A172 (cell line): ENCODE data around the gene ATP6V1C2. TPM values are rescaled to one million over a fixed set of nuclear protein-coding genes. Genes with fewer than 3 reads are reported as not detected.
A peak's percentile ranks its signal among the peaks of the same experiment; 100 is the strongest.
"Not testable (repeated sequence)": the region's sequence is repeated elsewhere in the genome, so short reads cannot be mapped to it uniquely, and the experiment has no call there.

Experiments
- DNase-seq: peaks from one replicate; pipeline ENCODE4 v3.0.0-alpha.2; 2015; ENCODE audit warnings: low spot score
- total RNA-seq: library from RNA; depleted of rRNA; stranded (reverse); fragments of >200 nt; shearing (Covaris generic); gene quantifications from 2 replicates; pipeline ENCODE4 v1.2.3, GENCODE V29; 2014

The ATP6V1C2 gene
- total RNA-seq, 1 experiment from 2014 or later = 0.16 TPM

DNA sequence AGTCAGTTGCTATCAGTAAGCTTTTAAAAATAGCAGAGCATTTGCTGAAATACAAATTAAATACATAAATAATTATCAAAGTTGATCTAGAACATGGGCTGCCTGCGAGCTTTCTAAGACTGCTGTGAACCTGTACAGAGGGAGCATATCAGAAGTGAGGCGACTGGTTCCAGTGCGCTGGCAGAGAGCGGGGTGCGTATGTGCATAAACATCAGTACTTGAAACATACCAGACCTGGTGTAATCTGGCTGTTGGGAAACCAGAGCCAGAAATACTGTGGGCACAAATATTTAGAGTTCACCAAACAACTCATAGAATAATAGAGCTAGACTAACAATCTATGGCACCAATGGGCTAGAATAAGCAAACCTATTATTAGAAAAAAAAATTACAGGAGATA, 63.8 kb downstream of the ATP6V1C2 start:
- no peak for DNase-seq

DNA sequence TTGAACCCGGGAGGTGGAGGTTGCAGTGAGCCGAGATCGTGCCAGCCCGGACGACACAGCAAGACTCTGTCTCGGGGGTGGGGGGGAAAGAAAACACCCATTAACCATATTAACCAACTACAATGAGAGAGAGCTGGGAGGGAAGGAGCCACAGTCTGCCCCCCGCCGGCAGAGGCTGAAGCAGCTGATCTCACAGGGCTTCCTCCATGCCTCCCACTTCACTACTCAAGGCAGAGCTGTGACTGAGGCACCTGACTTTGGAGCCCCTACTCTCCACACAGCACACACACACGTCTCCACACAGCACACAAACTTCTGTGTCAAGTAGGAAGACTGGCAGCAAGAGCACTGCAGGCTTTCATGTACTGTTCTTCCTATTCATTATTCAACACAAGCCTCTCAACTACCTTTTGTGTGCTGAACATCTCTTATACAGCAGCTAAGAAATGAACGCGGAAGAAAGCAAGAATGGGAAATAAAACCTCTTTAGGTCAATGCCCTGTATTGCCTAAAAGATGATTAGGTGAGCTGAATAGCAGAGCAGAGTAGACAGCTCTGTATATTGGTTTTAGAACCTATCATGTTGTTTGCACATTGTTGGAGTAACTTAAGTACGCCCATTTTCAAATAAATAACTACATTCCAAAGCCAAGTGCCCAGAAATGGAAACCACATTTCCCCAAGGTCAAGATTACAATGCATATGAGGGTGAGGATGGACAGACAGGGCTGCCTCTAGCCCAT, 65.0 kb downstream of the ATP6V1C2 start:
- DNase-seq = no peak

DNA sequence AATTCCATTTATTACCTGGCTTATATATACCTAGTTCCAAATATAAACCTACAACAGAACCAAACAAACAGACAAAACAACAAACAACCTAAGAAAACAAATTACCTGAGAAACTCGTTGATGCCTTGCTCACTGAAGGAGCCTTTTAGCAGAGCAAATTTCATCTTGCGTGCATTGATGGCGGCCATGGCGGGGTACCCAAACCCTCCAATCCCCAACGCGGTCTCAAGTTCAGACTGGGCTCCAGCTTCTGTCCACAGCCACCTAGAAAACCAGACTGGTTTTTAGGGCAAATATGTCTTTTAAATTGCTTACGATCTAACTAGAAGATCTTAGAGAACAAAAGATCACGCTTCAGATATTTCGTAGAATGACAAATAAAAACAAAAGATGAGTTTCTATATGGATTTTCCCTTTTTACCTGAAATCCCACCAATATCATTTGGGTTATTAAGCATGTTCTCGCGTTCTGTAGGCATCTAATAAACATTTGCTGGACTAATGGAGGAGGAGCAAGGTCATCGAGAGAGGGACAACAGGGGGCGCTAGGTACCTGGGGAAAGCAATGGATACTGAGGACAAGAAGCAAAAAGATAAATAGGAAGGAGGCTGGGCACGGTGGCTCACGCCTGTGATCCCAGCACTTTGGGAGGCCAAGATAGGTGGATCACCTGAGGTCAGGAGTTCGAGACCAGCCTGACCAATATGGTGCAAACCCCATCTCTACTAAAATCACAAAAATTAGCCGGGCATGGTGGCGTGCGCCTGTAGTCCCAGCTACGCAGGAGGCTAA, 65.9 kb downstream of the ATP6V1C2 start:
- DNase-seq = no peak

DNA sequence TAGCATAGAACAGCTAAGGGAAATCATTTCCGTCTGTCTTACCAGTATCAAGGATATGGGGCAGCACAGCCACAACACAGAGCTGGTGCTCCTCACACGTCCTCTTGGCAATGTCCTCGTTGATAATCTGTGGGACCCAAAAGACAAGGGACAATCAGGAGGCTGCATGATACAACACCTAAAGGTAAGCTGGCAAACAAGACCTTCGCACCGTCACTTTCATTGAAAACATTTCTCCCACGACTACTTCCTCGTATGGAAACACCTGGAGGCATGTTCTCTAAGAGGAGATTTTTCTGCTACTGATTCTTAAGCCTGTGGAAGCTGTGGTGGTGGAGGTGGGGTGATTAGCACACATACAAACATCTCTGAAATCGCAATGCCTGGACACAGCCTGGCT, 67.4 kb downstream of the ATP6V1C2 start:
- no peak for DNase-seq

DNA sequence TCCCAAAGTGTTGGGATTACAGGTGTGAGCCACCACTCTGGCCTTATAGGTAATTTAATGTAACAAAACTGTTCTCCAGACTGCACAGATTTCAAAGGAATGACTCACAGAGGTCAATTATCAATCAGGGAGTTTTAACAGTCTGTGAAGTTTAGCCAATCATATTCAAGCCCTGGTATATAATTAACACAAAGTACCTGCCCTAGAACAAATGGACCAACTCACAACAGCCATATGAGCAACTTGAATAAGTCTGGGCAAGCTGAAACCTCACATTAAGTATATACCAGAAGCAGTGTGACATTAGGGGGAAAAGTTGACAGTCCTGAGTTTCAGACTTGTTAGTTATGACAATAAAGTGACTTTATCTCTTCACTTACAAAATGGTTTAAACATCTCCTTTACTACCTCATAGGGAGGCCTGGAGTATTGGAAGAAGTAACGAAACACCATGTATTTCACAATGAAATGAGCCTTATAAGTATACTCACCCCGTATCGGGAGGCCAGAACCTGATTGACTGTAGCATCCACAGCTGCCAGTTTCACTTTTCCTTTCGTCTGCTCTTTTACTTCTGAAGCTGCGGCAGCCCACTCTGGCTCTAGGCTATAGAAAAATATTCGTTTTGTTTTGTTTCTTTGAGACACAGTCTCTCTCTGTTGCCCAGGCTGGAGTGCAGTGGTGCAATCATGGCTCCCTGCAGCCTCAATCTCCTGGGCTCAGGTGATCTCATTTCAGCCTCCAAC, 69.0 kb downstream of the ATP6V1C2 start:
- DNase-seq = no peak

DNA sequence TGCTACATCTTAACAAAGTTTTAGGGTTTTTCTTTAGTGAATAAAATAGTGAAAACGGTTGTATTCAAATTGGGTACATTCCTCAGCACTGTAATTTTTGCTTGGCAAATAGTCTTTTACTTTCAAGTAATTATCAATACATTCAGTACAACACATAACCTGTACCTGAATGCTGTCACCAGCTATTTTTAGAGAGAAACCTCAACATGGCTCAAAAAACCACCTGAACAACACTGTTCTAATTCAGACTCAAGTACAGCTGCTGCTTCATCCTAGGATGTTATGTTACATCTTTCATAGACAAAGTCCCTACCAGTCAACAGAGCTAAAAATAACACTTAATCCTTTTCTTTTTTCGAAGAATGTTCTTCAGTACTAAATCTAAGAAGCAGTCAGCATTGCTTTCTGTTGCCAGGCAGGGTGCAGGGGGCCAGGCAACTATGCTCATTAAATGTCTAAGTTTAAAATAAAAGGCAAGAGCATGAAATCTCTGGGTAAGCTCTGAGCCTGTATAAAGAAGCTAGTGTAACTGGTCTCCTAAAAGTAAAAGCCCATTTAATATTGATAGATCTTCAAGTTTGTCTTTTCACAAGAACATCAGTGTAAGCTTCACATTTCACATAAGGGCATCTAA, 70.7 kb downstream of the ATP6V1C2 start:
- DNase-seq = no peak

DNA sequence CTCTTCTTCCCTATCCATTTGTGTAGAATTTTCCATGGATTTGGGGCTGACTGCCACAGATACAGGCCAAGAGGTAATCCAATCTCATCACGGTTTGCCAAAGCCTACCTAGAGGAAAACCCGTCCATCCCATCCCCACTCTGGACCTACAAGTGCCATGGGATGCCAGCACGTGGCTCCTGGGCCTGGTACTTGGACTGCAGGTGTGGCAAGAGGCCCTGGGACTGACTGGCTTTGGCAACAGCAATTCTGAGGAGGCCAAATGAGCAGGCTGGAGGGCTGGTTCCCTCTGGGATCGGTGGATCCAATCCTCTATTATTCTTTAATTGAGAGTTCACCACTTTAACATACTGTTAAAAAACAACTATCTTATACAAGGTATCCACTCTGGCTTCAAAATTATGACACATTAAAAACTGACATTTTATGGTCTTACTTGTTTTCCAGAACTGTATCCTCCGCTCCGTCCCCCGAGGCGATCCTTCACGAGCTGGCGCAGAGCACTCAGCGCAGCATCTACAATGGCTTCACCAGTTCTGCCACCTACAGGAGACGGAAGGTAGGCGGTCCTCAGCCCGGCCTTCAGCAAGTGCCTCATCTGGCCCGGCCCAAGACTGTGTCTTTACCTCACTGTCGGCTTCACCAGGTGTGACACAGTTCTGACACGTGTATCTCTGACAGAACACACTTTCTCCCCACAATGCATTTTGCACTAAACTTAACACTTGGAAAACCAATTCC, 71.4 kb downstream of the ATP6V1C2 start:
- DNase-seq = no peak

DNA sequence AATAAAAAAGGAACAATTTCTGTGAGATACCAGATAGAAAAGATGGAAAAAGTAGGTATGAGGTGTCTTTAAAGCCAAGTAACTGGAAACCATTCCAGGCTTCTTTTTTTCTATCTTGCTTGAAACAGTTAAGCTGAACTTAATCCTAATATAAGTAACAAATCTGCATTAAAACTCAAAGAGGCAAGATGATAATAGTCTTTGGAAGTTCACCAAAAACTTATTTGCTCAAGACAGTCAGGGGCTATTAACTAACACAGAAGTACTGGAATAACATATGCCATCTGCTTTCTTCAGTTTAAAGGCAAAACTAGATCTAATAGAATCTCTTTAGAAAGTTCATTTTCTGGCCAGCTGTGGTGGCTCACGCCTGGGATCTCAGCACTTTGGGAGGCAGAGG, 72.4 kb downstream of the ATP6V1C2 start:
- DNase-seq = no peak

DNA sequence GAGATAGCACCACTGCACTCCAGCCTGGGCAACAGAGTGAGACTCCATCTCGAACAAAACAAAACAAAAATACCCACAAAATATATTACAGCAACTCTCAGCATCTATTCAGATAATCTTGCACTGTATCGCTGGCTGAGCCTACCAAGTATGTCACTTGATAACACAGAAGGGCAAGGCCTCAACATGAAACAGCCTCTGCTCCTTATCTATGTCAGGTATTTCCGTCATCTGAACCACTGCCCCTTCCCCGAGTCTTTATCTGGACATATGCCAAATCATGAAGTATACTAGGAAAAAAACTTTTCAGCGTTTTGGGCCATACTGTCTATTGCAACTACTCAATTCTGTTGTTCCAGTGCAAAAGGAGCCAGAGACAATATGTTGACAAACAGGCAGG, 73.4 kb downstream of the ATP6V1C2 start:
- no peak for DNase-seq

DNA sequence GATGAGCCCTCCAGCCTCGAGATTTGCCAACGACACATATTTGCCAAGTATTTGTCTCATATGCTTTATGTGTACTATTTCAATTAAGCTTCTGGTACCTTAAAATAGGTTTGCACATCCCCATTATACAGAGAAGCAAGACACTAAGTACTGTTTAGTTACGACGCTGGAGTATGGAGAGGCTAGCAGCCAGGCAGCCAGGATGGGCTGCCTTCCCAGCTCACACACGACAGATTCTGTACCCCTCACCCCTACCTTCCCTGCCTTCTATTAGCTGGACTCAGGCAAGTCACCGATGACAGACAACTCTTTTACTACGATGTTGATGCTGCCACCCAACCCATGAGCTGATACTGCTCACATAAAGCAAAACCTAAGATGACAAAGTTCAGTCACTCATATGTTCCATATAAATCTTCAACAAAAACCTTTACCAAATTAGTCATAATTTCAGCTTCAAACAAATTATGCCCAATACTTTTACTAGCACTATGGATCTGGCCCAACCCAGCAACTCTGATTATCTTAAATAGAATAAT, 74.1 kb downstream of the ATP6V1C2 start:
- no peak for DNase-seq

DNA sequence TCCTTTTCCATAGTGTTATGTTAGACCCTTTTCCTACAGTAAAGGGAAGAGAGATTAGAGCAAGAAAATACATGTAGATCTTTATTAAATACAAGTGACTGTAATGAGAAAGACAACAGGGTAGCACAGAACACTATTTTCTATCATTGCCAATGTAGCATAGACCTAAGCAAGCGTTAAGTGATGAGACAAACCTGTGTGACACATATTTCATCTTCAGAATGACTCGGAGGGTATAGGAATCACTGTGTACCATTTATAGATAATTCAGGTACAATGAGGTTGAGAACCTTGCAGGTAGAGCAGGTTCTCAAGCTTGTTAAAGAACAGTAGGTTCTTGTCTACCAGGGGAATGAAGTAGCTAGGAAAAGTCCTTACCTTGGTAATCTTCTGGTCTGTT, 75.3 kb downstream of the ATP6V1C2 start:
- no peak for DNase-seq

DNA sequence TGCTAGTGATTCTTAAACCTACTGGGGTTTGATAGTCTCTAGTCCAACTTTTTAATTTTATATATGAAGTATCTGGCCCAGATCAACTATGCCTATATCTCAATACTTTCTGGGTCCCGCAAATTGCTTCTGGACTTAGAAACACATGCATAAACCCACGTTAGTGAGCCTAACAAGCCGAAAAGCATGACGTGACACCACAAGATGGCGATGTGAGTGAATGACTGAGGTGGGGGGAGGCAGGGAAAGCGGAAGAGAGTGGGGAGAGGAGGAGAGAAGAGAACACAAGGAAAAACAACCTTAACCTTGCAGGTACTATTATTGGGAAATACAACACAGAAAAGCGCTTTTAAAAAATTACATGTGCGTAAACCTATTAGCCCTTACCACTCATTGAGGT, 77.4 kb downstream of the ATP6V1C2 start:
- no peak for DNase-seq

DNA sequence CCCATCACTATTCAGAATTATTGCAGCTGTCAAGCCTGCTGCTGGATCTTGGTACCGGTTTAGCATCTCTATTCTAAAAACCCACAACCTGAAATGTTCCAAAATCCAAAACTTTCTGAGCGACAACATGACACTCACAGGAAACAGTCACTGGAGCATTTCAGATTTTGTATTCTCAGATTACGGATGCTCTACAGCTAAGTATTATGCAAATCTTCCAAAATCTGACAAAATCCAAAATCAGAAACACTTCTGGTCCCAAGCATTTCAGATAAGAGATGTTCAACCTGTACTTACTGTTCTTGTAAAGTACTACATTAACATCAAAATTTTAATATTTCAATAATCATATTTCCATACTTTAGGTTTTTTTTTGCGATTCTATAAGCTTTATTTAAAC, 78.7 kb downstream of the ATP6V1C2 start:
- DNase-seq = no peak

DNA sequence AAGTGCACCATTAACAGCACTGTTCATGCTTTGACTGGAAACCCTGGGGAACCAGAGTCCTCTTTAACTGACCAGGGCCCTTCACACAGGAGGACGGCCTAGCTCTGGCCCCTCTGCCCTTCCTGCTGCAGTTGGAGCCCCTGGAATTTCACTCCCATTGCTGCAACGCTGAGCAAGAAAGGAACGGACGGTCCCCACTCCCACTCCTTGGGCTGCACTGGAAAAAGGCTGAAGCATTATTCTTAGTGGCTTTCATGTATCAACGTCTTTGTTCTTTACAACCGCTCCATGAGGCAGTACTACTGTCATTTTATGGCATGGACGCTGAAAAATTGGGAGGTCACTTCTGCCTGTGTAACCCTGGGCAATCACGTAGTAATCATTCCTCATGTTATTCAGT, 81.2 kb downstream of the ATP6V1C2 start:
- no peak for DNase-seq

DNA sequence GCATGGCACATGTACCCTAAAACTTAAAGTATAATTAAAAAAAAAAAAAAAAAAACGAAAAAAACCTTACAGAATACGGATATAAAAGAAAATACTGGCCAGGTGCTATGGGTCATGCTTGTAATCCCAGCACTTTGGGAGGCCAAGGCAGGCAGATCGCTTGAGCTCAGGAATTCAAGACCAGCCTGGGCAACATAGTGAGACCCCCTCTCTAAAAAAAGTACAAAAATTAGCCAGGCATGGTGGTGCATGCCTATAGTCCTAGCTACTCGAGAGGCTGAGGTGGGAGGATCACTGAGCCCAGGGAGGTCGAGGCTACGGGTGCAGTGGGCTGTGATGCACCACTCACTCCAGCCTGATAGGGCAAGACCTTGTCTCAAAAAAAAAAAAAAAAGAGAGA, 84.6 kb downstream of the ATP6V1C2 start:
- DNase-seq = not testable (repeated sequence)

DNA sequence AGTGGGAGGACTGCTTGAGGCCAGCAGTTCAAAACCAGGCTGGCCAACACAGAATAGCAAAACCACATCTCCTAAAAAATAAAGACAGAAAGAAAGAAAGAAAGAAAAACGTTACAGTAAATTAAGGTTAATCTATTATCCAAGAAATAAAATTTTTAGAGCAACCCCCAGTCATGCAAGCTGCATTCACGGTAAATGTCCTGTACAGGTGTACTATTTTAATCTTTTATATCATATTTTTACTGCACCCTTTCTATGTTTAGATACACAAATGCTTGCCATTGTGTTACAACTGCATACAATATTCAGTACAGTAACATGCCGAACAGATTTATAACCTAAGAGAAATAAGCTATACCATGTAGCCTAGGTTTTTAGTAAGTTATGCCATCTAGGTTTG, 85.1 kb downstream of the ATP6V1C2 start:
- no peak for DNase-seq

DNA sequence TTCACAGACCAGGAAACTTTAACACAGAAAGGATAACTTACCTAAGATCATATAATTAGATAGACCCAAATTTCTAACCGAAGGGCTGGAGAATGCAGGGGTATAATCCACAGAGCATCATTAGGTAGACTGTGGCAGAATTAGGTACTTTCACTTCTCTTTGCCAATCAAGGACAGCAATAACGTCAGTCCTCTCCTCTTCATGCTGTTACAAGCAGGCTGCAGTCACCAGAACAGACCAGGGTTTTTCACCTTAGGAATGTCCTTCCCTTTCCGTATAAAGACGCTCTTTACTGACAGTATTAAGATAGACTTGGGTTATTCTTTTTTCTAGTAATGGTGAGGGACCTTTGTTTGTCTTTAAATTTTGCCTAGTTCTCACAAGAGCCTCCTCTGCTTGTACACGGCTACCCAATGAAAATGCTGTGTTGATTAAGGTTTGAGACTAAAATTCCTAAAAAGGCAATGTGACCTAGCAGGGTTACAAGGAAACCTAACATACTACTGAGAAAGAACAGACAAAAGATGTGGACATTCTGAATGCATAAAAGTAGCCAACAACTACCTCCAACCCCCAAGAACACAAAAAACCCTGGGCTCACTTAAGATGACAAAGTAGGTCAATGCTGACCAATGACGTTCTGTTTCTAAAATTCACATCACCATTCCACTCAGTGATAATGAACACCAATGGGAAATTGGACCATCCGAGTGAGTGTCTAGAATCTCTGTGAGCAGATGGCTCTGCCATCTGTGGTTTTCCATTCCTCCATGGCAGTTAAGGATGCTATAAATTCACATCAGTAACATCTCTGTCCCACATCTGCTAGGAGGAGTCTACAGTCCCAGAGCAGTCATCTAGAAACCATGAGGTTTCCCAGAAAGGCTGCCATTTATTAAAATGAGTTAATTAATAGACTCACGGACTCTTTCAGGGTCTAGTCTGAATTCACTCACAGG, 89.1 kb downstream of the ATP6V1C2 start:
- no peak for DNase-seq

DNA sequence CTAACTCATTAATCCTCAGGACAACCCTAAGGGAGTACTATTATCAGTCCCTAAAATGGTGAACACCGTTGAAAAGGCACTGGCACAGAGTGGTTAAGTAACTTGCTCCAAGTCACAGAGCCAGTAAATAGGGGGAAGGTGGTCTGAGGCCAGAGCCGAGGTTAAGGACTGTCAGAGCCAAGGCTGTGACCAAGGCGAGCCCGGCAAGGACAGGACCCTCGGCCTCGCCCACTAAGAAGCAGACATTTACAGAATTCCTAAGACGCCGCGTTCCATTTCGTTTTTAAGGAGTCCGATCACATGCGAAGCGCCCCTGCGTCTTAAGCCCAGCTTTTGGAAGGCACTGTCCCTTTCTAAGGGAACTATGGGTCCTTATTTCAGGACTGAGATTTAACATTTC, 90.1 kb downstream of the ATP6V1C2 start:
- DNase-seq = no peak

DNA sequence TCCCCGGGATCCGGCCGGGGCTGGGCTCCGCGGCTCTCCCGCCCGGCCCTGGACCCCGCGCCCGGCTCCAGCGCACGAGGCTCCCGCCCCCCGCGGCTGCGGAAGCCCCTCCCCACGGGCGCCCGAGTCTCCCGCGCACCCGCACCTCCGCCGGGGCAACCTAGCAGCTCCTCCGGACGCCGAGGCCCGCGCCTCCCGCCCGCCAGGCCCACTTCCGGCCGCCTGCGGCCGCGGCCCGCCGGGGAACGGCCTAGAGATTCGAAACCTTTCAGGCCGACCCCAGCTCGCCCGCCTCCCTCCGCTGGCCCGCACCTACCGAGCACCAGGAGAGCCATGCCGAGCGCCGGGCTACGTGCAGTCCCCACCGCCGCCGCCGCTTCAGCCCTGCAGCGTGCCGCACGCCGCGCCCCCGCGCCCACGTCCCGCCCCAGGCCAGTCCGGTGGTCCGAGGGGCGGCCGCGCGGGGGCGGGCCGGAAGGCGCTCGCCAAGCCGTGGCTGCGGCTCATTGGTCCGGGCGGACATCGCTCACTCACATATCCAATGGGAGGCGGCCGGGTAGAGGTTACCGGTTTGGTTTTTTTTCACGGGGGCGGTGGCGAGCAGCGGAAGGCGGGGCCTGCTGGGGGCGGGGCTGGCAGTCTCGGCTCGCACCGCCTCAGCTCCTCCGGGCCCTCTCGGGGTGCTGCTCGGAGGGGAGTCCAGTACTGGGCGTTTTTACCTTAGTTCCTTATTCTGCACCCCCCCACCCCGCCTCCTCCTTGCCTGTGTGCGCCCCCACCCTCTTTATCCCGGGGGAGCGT, 91.1 kb downstream of the ATP6V1C2 start, which contains the start of gene PDIA6:
PDIA6 (minus strand) TSS at position 424 of the 801 bp plus-strand sequence; CDS start at position 335, 89 bp downstream.
- peak; percentile 91 for DNase-seq
